A673 (cell line): ENCODE results near the gene TOR1B.

Experiments used
- CTCF ChIP-seq: fragments of 300-800, 200-600 bp; sonication (generic); conservative IDR thresholded peaks from 2 replicates; pipeline ENCODE4 v1.5.1; 2017; ENCODE audit warnings: low read depth, mild to moderate bottlenecking, antibody characterized with exemption, low read length, moderate library complexity, mixed read lengths
- EZH2 ChIP-seq: fragments of 200-600 bp; sonication (generic); IDR thresholded peaks from 2 replicates; pipeline ENCODE4 v1.6.1; 2017; ENCODE audit warnings: borderline replicate concordance, low read depth, mild to moderate bottlenecking, mixed read lengths, antibody characterized with exemption, low read length; ENCODE audit not compliant: poor library complexity, severe bottlenecking

GRCh38 chr9:129776566-129776937 lies 26.4 kb upstream of the TOR1B start:
- no peak for TF ChIP-seq CTCF
- no peak for TF ChIP-seq EZH2
